GM18870 (cell line): ENCODE results near the gene TADA2B.

Source experiments
- ATAC-seq: cut with Tn5 transposase; IDR thresholded peaks from one replicate; pipeline ENCODE4 v1.9.1; 2021; ENCODE audit warnings: moderate library complexity; ENCODE audit not compliant: unreplicated experiment

The TADA2B gene, protein sequence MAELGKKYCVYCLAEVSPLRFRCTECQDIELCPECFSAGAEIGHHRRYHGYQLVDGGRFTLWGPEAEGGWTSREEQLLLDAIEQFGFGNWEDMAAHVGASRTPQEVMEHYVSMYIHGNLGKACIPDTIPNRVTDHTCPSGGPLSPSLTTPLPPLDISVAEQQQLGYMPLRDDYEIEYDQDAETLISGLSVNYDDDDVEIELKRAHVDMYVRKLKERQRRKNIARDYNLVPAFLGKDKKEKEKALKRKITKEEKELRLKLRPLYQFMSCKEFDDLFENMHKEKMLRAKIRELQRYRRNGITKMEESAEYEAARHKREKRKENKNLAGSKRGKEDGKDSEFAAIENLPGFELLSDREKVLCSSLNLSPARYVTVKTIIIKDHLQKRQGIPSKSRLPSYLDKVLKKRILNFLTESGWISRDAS

DNA sequence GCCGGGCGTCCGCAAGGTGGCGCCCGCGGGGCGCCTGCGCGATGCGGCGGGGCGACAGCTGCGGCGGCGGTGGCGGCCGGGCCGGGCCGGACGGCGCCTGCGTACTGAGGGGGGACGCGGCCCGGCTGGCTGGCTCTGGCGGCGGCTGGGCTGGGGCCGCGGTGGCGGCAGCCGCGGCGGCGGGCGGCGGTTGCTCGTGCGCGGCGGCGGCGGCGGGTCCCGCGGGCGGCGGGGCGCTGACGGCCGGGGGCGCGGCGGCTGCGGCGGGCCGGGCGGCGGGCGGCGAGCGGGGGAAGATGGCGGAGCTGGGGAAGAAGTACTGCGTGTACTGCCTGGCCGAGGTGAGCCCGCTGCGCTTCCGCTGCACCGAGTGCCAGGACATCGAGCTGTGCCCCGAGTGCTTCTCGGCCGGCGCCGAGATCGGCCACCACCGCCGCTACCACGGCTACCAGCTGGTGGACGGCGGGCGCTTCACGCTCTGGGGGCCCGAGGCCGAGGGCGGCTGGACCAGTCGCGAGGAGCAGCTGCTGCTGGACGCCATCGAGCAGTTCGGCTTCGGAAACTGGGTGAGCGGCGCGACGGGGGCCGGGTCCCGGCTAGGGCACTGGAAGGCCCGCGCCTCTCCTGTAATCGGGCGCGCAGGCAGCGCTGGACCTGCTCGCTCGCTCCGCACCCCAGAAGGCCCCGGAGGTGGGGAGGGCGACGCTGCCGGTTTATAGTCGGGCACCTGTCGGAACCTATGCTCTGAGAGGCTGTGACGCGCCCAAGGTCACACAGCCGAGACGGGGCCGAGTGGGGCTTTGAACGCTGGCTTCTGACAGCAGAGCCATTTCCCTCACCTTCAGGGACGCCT, at the start of gene TADA2B:
Gene TADA2B, plus strand, starts transcription at position 89 of the 853 bp plus-strand sequence. Its CDS starts 208 bp downstream, at position 297.
- peak; percentile 29 for ATAC-seq

- ATAC-seq: no peak
Measured at GRCh38 chr4:6996481-6996880, 46.7 kb upstream of the TADA2B start.

DNA sequence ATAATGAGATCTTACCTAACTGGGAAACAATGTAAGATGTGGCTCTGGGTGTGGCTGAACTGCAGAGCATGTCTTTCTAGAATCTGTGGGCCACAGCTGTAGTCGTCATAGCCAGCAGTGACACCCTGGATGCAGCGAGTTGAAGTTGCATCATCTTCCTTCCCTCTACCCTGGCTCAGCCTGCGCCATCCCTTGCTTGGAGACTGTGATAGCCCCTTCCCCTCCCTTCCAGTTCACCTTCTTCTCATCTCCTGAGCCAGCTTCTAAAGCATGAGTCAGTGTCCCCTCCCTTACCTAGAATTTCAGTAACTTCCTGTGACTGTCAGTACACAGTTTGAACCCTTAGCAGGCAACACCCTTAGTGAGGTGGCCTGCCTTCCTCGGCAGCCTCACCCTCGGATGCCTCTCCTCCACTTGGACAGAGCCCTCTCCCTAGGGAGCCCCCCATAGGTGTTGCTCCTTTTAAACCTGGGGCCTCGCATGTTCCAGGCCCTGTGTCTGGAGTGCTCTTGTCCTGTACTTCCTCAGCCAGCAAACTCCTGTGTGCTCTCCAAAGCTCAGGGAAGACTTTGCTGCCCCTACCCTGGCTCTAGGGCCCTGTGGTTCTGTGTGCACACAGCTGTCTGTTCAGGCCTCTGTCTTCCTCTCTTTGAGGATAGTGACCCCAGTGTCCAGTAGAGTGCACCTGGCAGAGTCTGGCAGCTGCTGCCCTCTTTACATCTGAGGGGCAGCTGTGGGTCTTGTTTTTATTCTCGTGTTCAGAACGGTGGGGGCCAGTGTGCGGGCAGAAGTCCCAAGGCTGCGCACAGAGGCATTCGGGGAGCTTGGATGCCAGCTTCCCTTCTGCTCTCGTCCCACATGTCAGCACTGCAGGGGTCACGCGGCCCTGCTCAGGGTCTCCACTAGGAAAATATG, 43.7 kb upstream of the TADA2B start:
- no peak for ATAC-seq

- ATAC-seq: no peak
Measured at GRCh38 chr4:7000421-7001176, 42.6 kb upstream of the TADA2B start.

GRCh38 chr4:7001271-7001670, 41.9 kb upstream of the TADA2B start:
- no peak for ATAC-seq

DNA sequence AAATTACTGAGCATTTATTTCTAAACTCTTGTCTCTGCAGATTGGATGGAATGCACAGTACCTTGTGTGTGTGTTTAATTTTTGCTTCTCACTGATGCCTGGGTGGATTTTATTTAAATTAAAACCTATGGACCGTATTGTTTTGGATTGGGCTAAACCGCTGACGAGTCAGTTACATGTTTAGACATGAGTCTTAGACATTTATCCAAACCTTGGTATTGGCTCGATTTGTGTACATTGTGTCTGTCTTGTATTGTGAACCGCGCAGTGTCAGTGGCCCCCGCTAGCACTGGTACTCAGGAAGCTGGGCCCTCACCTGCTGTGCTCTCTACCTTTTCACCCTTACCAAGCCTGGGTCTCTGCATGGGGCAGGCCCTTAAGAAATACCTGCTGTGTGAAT, 40.8 kb upstream of the TADA2B start:
- ATAC-seq: no peak

DNA sequence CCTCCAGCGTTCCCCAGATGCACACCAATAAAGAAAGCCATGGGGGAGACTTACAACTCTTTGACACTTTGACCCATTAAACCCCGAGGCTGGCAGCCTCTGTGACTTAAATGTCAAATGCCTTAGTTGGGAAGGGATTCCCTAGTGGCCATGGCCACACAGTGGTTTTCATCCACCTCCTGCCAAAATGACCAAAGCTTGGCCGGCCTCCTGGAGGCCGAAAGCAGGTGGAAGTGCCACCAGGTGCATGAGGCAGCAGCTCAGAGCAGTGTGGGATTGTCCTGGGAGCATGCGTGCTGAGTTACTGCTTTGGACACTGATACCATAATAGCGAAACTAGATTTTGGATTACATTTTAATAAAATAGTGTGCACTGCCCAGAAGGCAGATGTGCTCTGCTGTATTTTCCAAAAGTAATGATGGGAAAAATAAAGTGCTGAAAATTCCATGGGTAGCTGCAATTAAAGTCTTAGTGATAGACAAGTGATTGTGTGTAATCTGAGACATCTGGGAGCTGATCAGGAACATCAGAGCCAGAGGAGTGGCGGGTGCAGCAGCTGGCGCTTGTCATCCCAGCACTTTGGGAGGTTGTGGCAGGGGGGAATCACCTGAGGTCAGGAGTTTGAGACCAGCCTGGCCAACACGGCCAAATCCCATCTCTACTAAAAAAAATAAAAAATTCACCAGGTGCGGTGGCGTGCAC, 39.8 kb upstream of the TADA2B start:
- no peak for ATAC-seq

DNA sequence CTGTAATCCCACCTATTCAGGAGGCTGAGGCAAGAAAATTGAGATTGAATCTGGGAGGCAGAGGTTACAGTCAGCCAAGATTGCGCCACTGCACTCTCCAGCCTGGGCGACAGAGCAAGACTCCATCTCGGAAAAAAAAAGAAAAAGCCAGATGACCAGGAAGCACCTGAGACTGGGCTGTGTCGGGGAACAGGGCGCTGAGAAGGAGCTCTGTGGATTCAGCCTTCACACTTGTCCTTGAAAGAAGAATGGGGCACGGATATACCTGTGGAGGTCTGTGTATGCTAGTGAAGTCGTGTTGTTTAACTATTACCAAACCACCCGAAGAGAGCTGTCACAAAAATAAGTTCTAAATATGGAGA, 39.3 kb upstream of the TADA2B start:
- ATAC-seq: no peak

DNA sequence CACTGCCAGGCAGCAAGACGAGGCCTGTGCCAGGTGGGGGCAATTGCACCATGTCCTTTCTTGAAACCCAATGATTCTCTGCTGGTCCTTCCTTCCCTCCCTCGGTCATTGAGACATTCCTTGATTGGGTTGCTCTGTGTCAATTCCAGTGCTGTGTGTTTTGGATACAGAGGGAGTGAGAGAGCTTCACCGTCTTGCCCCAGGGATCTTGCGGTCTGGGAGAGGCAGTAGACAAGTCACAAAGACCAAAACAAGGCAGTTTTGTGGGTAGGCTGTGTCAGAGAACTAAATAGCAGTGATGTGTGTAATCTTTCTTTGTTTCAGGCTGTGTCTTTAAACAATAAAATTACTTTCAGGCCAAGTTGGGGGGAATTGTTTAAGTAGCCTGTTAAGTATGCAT, 38.8 kb upstream of the TADA2B start:
- no peak for ATAC-seq

- ATAC-seq: no peak
Measured at GRCh38 chr4:7005571-7005970, 37.6 kb upstream of the TADA2B start.

DNA sequence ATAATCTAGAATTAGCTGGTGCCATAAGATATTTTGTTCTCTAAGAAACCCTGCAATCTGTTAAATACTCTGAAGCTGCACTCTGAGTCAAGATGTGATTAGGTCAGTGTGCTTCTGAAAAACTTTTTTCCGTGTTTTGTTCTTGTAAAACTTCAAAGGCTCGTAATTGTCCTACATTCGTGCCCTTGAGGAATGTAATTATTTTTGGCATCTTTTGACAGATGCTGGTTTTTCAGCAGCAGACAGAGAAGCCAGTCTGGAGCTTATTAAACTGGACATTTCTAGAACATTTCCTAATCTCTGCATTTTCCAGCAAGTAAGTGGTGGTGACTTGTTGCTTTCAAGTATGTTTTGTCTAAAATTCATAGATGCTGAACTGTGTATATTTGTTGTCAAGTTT, 36.8 kb upstream of the TADA2B start:
- no peak for ATAC-seq

DNA sequence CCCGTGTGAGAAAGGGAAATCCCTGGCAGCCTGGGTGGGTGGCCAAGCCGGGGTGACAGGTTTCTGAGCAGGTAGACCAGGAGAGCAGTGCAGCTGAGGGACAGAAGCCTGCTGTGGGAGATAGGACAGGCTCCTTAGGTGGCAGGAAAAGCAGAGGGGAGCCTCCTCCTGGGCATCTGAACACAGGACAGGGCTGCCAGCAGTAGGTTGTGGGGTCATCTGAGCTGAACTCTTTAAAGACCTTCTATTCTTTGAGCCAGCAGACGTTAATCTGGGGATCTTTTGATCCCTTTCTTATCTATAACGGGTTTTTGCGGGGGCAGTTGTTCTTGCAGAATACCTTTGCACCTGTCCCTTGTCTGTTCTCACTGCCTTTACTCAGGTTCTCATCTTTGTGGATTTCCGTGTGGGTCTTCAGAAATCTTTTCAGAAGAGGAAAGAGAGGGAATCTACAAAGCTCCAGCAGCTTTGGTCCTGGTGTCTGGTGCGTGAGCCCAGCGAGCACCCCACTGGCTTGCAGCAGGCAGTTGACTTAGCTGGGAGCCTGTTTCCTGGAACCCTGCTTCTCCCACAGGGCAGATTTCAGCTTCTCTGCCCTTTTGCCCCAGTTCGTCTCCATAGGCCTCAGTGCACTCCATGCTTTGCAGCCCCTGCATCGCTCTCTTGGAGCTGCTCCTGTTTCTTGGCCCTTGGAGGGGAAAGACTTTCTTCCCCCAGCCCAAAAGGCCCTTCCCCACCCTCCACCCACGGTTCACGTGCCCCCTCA, 35.8 kb upstream of the TADA2B start:
- ATAC-seq: no peak

- no peak for ATAC-seq
Measured at GRCh38 chr4:7007944-7008343, 35.2 kb upstream of the TADA2B start.

GRCh38 chr4:7009564-7009963, 33.6 kb upstream of the TADA2B start:
- ATAC-seq: no peak

GRCh38 chr4:7013175-7013574, 30.0 kb upstream of the TADA2B start:
- ATAC-seq: no peak

- no peak for ATAC-seq
Measured at GRCh38 chr4:7014815-7015214, 28.4 kb upstream of the TADA2B start.

DNA sequence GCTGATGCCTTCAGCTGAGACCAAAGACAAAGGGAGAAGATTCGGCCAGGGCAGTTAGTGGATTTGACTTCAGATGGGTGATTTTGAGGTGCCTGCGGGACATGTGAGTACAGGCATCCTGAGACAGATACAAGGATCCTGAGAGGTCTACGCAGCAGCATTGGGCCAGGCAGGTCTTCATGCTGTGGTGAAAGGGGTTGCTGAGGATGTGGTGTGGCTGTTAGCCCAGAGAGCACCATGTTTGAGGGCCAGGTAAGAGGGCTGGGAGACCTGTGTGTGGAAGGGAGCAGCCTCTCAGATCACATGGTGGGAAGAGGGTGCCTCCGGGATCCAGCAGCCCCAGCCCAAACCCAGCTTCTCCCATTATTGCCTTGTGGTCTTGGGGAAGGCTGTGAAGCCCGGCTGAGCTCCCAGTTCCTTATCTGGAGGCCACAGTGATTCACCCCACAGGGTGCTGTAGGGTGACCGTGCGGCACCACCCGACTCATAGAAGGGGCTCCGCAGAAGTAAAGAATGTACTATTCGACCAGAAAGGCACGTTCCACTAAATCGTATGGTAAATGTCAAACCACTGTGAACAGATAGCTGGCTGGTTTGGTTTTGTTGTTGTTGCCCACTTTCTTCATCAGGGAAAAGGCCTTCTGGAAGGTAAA, 27.7 kb upstream of the TADA2B start:
- no peak for ATAC-seq

- ATAC-seq: no peak
Measured at GRCh38 chr4:7016086-7016485, 27.1 kb upstream of the TADA2B start.

- ATAC-seq: no peak
Measured at GRCh38 chr4:7016512-7016911, 26.7 kb upstream of the TADA2B start.
